GM21619 (cell line): ENCODE data around the gene CDYL2.
"Not testable (repeated sequence)": the region's sequence is repeated elsewhere in the genome, so short reads cannot be mapped to it uniquely, and the experiment has no call there.

Source experiments
- ATAC-seq: cut with Tn5 transposase; IDR thresholded peaks from one replicate; pipeline ENCODE4 v1.9.1; 2021; ENCODE audit not compliant: unreplicated experiment

CDYL2 gene

DNA sequence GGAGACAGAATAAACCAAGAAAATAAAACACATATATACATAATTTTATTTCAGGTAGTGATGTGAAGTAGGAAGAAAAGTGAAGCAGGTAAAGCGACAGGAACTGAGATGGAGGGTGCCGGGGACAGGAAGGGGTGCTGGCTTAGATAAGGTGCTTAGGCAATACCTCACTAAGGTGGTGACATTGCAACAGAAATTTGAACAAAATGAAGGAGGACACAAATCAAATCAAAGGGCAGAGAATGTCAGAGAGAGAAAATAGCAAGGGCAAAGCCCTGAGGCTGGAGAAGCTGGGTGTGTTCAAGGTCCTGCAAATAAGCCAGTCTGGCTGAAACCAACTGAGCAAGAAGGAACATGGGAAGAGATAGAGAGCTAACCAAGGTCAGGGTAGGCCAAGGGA, 5.0 kb upstream of the CDYL2 start:
- no peak for ATAC-seq

DNA sequence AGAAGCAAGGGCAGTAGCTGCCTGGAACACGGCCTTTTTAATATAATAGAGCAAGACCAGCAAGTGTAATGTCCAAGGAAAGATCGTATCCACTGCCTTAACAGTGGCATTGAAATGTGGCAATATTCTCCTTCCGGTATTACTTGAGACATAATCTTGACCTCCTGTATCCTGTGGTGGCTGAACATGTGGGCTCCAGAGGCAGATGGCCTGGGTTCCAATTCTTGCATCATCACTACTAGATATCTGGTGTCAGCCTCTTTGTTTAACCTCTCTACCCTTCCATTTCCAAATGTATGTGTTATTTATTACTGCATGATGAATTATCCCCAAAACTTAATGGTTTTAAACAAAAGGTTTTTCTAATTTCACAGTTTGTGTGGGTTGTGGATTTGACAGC, 3.5 kb upstream of the CDYL2 start:
- ATAC-seq = no peak

DNA sequence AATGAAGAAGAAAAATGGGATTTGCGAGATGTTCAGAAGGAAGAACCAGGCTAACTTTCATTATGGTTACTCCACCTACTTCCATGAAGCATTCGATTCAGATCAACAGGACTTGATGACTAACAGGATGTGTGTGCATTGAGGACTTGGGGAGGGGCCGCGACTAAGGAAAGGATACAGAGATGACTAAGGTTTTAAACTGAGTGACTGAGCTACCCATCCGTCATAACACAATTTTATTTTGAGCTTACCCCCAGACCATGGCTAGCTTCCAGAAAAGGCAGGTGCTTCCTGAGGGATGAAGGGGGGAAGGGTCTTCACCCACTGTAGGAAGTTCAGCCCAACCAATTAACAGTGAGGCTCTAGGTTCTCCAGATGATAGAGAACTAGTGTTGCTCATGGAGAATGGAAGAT, 2.5 kb upstream of the CDYL2 start:
- no peak for ATAC-seq

DNA sequence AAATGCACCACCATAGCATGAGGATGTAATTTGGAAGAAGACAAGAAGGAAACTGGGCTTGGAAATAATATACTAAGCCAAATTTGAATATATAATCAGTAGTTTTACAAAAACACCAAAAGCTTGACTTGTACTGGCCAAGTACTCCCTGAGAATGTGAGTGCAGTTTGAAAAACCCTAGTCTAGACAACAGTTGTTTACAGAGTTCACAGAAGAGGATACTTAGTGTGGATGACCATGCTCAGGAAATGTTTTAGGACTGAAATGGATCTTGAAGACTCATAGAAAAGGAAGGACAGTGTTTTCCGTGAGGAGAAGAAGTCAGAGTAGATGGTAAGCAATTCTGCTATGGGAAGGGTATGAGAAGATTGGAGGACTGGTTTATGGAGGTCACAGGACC, 1.9 kb upstream of the CDYL2 start:
- ATAC-seq = no peak

DNA sequence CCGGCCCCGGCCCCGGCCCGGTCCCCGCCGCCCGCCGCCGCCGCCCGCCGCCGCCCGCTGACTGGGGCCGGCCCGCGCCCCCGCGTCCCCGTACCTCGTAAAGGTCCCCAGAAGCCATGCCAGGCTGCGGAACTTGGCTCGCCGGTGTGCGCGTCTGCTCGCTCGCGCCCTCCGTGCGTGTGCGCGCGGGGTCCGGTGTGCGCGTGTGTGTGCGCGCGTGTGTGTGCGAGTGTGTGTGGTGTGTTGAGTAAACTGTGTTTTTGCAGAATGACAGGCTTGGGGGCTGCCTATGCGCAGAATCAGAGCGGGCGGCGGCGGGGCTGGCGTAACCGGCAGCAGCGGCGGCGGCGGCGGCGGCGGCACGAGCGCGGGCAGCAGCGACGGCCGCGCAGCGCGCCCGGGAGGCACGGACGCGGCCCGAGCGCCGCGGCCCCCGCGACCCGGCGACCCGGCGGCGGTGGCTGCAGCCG, 307 bp downstream of the CDYL2 start:
- peak; percentile 28 for ATAC-seq

DNA sequence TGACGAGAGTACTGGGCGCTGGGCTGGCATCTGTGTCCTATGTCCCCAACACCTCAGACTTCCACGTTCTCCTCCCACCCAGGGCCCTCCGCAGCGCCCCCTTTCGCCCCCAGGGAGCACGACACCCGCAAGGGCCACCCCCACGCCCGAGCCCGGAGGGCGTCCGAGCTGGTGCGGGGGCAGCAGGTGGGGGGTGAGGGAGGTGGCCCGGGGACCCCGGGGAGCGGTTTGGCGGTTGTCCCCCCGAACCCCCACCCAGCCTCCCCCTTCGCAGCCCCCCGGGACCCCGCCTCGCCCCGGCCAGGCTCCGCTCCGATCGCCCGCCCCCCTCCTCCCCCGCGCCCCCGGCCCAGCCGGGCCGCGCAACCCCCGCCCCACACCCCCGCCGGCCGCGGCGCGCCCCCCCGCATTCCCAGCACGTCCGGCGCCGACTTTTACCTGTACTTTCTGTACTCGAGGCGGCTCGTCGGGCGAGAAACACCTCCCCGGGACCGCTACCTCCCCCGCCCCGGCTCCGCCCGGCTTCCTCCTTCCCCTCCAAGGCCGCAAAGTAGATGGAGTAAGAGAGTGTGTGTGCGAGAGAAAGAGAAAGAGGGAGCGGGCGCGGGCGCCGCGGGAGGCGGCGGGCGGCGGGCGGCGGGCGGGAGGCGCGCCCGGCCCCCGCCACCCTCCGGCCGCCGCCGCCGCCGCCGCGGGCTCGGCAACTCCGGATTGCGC, 901 bp downstream of the CDYL2 start:
- no peak for ATAC-seq

DNA sequence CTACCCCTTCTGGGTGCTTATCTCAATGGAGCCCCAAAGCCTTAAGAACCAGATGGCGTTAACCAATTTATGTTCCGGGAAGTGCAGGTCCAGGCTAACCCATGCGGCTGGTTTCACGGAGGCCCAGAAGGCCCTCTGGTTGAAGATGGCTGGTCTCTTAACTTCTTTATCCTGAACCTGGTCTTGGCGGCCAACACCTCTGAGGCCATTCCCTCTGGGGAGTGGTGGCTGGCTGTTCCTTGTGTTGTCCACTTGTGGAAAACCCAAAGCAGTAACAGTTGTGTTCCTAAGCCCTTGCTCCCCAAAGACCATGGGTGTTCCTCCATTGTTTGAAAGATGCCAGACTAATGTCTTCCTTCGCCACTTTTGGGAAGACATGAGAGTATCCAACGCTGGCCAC, 1.5 kb downstream of the CDYL2 start:
- no peak for ATAC-seq

DNA sequence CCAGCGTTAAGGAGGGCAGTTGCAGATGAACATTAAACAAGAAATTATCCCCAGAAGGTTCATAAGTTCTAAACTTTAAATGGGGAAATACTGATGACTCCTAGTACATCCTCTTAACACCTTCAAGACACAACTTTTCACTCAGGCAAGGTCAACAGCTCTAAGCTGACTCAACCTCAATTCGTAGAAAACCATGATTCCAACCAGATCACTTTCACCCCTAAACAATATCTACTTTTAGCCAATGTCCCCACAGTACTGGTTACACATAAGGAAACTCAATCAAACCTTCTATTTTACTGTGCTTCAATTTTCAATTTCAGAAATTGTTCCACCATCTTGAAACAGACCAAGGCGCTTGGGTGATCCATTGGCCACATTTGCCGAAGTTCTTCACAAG, 2.3 kb downstream of the CDYL2 start:
- ATAC-seq = no peak

DNA sequence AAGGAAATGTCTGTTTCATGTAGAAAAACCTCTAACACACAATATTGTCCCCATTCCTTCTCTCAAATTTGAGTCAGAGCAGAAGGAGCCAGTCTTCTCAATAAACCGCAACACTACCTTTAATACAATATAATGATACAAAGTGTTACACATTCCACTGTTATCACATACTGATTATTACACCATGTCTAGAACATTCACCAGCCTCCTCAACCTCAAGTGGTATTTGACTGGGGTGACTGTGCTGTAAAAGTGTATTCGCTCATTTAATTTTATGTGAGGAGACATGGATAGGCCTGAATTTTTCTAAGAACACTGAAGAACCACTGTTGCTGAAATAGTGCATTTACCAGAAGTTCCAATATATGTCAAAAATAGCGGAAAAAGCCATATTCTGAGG, 10.3 kb downstream of the CDYL2 start:
- ATAC-seq = no peak

DNA sequence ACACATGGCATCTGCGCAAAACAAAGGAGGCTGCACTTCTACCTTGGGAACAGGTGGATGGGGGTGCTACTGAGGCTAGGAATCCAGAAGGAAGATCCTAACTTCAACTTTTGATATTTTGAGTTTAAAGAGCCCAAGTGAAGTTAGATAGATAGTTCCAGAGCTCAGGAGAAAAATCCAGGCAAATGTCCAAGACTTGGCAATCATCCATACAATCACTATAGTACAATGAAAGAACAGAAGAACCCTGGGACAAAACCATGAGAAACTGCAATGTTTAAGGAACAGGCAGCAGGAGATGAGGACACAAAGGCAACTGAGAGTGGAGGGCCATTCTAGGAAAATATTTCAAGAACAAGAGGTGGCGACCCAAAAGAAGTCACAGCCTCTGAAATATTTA, 12.4 kb downstream of the CDYL2 start:
- no peak for ATAC-seq

DNA sequence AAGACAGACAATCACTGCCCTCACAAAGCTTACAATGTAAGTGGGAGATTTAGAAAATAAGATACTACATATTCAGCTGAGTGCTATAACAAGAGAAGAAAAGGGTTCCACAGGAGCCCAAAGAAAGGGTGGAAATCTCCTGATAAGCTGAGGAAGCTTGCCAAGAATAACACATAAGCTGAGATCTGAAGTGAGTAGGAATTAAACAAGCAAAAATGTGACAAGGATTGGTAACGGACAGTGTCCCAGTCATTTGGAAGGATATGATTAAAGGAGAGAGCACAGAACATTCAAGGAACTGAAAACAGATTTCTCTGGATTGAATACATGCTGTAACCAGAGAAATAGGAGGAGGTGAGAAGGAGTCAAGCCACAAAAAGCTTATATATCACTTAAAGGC, 13.0 kb downstream of the CDYL2 start:
- ATAC-seq = no peak

DNA sequence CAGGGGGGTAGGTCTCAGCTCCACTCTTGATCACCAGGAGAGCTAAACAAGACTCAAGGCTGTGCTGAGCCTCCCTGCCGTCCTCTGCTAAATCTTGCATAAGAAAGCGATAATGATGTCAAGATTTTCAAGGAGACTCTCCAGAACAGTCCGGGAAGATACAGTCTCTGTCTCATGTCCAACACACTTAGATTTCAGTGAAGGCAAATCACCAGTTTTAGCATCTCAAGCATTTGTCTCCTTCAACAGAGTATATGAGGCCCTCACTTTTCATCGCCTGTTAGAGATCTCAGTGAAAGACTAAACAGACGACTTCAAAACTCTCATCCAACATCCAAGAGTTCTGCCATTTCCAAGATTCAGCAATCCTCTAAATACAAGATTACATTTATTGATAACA, 13.6 kb downstream of the CDYL2 start:
- no peak for ATAC-seq

DNA sequence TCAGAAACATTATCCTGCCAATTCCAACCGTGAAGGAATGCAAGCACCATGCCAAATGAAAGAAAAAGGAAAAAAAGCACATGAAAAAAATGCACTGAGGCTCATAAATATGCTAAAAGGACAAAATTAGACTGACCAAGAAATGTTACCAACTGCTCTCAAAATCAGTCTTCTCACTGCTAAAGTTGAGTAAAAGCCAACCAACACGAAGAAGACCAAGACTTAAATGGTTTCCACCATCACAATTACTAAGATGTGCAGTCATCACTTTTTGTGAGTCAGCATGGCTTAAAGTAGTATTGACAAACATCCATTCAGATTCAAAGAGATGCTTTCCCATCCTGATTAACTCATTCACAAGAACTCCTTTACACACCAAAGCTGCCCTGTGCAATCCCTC, 16.4 kb downstream of the CDYL2 start:
- ATAC-seq = no peak

DNA sequence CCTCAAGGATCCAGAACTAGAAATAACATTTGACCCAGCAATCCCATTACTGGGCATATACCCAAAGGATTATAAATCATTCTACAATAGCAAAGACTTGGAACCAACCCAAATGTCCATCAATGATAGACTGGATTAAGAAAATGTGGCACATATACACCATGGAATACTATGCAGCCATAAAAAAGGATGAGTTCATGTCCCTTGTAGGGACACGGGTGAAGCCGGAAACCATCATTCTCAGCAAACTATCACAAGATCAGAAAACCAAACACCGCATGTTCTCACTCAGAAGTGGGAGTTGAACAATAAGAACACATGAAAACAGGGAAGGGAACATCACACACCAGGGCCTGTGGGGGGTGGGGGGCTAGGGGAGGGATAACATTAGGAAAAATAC, 17.8 kb downstream of the CDYL2 start:
- not testable (repeated sequence) for ATAC-seq

DNA sequence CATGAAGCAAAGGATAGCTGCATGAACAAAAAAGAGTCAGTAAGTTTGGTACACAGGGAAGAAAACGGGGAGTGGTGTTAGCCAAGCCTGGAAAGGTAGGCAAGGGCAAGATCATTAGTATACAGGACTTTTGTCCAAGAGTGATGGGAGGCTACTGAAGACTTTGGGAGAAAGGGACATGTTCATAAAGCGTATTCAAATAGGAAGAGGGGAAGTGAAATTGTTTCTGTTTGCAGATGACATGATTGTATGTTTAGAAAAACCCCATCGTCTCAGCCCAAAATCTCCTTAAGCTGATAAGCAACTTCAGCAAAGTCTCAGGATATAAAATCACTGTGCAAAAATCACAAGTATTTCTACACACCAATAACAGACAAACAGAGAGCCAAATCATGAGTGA, 19.4 kb downstream of the CDYL2 start:
- ATAC-seq = no peak

DNA sequence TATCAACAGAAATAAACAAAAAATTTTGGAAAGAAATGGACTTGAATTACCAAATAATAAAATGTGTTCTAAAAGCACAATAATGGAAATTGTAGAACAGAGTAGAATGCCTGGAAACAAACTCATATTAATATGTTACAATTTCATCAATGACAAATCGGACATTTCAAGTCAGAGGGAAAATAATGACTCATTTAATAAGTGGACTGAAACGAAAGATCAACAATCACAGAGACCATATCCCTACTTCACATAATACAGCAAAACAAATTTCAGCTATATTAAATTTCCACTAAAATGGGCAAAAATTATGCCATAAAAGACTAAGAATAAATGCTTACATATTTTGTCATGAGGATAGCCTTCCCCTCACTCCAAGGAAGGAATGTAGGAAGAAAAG, 25.7 kb downstream of the CDYL2 start:
- ATAC-seq = no peak

DNA sequence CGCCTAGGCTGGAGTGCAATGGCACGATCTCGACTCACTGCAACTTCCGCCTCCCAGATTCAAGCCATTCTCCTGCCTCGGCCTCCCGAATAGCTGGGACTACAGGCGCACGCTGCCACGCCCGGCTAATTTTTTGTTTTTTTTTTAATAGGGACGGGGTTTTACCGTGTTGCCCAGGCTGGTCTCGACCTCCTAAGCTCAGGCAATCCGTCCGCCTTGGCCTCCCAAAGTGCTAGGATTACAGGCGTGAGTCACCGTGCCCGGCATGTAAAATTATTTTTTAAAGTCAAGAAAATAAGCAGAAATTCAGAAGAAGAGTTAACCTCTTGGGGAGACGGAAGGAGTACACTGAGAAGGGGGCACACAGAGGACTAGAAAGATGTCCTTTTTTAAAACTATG, 27.5 kb downstream of the CDYL2 start:
- no peak for ATAC-seq

DNA sequence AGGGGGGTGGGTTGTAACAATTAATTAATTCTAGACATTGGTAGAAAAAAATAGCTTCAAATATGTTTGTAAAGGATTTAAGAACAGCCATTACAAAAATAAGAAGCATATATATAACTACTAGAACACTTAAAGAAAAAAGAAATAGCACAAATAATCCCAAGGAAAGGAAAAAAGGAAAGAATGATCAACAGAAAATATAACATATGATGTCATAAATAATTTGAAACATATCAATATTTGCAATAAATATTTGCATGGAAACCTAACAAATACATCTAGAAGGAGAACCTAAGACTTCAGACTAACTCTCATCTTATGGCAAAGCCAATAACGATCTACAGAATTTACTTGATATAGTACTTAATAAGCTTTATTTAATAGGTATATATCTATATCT, 28.9 kb downstream of the CDYL2 start:
- ATAC-seq = no peak

DNA sequence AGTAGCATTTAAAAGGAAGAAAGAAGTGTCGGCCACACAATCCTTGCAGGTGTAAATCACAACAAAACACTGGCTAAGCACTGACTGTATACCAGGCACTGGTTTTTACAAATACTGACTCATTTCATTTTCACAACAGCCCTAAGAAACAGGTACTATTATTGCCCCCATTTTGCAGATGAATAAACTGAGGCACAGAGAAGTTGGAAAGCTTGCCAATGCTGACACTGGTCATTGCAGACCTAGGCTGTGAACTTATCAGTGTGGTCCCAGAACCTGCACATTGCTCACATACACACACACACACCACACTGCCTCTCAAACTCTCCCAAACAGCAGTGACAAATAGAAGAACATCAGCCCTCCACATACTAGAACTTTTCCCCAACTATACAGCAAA, 37.6 kb downstream of the CDYL2 start:
- no peak for ATAC-seq

DNA sequence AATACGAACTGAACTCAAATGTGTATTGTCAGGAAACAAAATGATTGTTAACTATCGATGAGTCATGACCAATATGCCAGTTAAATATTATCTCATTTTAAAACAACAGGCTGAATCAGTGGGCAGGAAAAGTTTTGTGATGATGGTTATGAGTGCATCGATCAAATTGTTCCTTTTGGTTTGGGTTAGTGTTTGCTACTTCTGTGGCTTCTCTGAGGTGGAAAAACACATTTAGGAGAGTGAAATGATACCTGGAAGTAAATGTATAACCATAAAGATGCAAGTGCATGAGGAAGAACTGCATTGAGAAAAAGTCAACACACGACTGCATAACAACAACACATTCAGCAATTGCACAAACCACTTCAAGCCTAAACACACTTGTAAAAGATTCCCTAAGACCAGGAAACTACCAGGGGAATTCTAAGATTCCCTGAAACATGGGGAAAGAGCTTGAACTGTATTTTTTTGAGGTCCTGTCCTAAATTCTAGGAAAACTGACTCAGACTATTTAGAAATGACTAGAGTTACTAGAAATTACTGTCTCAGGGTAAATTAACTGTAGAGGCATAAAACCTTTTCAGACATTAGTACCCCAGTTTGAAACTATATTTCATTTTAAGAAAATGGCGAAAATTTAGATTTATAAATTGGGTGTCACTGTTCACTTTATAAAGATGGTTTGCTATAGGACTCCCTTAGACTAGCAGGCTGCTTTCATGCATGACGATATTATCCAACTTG, 44.8 kb downstream of the CDYL2 start:
- peak; percentile 56 for ATAC-seq

DNA sequence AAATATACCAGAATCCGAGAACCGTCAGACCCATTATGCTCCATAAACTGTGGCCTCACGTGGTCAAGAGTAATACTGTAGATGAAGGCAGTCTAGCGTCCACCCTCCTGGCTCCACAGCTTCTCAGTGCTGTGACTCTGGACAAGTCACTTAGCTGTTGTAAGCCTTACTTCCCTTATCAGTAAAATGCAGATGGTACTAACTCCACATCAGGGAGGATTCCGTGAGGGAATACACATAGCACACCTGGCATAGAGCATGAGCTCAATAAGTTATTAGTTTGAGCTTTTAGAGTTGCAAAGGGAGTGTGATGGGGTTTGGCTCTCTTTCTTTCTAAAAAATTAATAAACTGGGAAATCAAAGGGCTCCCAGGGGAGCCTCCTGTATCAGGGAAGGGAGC, 49.9 kb downstream of the CDYL2 start:
- ATAC-seq = no peak

DNA sequence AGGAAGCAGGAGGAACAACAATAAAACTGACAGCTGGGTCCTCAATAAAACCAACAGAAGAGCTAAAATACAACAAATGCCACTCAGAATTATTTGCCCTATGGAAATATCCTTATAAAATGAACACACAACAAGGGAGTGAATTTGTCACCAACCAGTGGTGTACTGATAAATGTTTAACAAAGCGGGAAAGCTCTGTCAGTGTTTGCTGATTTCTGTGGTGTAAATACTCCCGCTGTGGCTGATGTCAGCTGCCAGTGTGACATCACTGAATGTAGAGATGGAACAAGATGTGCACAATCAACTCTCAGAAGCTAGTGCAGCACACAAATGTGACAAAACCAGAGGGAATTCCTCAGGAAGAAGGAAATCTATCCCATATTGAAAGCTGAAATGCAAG, 51.9 kb downstream of the CDYL2 start:
- no peak for ATAC-seq

DNA sequence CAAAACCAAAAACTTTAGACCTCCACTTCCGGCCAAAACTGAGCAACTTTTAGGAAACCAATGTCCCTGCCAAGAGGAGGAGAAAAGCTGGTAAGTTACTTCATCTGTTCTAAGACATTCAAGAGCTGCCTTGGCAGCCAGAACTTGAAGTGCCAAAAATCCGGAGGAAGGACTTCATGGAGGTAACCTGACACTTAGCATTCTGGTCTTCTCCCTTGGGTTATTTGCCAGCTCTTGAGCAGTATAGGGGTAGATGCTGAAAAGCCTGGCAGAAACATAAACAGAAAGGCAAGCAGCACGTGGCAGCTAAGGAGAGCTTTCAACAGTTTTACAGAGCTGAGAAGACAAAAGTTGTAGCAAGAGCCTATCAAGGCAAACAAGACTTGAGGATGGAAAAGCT, 53.2 kb downstream of the CDYL2 start:
- no peak for ATAC-seq
